ENCODE data around the gene TMED7. TPM values are rescaled to one million over a fixed set of nuclear protein-coding genes. Genes with fewer than 3 reads are reported as not detected.
"Not testable (repeated sequence)": the region's sequence is repeated elsewhere in the genome, so short reads cannot be mapped to it uniquely, and the experiment has no call there.

Gene TMED7
- 336 and 348 TPM in 2 replicates for total RNA-seq (2014; rRNA removed; shearing (Covaris generic))

GRCh38 chr5:115625579-115626444 is at the start of gene TMED7:
TMED7 (minus strand) TSS chr5:115626036; CDS start chr5:115625792, 244 bp downstream.
- DNase-seq (ENCODE audit: low spot score) = peak; percentile 97

DNA sequence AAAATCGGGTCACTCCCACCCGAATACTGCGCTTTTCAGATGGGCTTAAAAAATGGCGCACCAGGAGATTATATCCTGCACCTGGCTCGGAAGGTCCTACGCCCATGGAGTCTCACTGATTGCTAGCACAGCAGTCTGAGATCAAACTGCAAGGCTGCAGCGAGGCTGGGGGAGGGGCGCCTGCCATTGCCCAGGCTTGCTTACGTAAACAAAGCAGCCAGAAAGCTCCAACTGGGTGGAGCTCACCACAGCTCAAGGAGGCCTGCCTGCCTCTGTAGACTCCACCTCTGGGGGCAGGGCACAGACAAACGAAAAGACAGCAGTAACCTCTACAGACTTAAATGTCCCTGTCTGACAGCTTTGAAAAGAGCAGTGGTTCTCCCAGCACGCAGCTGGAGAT is 48.9 kb upstream of the TMED7 start:
- DNase-seq (ENCODE audit: low spot score) = not testable (repeated sequence)

- DNase-seq (ENCODE audit: low spot score) = no peak
Observed at GRCh38 chr5:115673596-115673995, 47.8 kb upstream of the TMED7 start.

DNA sequence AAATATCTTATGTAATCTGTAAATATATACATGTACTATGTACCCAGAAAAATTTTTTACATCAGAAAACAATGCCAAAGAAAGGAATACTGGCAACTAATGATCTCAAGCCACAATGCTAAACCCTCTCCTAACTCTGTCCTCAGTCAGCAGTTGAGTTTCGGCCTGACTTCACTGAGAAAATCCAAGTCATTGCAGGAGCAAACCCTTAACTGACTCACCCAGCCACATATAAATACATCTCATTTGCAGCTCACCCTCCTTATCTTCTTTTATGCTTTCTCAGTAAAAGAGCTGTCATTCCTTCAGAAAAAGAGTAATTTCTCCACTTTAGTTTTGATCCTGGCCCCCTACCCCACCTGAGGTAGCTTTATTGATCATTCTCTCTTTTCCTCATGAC is 46.1 kb upstream of the TMED7 start:
- no peak for DNase-seq (ENCODE audit: low spot score)

DNA sequence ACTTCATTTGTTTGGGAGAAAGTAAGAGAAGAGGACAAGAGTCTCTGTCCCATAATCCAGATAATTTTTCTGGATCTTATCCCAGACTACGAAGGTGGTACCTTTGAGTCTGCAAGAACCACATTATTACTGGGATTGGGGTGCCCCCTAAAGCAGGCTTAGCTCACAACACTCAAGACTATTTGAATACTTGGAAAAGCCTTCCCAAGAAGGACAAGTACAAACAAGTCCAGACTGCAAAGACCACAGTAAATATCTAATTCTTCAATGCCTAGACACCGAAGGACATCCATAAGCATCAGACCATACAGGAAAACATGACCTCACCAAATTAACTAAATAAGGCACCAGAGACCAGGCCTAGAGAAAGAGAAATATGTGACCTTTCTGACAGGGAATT is 40.2 kb upstream of the TMED7 start:
- DNase-seq (ENCODE audit: low spot score) = no peak

- DNase-seq (ENCODE audit: low spot score) = no peak
Observed at GRCh38 chr5:115661563-115661962, 35.7 kb upstream of the TMED7 start.

- no peak for DNase-seq (ENCODE audit: low spot score)
Observed at GRCh38 chr5:115661101-115661500, 35.3 kb upstream of the TMED7 start.

GRCh38 chr5:115657881-115658233 is 32.0 kb upstream of the TMED7 start:
- no peak for DNase-seq (ENCODE audit: low spot score)

DNA sequence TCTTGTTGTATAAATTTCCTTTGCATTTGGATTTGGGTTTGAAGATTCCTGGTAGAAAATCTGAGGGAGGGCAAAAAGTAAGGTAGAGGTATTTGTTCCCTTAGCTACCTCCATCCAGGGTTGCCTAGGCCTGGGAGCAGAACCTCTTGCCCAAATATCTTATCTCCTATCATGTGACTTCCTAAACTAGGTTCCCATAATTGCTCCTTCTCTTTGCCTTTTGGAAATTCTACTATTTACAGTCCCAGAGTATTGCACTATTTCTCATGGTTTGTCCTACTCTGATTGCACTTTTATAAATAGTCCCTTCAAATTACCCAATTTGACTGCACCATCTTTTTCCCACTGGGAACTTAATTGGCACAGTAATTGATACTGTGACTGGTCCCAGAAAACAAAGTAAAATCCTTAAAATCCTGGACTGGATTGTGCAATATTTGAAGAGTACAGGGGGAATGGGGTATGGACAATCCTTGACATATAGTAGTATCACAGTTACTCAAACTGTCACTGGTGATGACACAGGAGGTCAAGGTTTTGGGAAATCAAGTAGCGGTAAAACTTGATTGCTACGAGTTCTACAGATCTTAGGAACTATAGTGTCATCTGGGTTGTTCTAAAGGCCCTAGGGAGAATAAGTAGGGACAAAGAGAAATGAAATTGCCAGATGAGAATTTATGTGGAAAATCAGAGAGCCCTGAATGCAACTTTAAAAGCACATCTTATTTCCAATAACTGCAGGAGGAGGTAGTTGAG is 31.5 kb upstream of the TMED7 start:
- no peak for DNase-seq (ENCODE audit: low spot score)

- no peak for DNase-seq (ENCODE audit: low spot score)
Observed at GRCh38 chr5:115656404-115656803, 30.6 kb upstream of the TMED7 start.

DNA sequence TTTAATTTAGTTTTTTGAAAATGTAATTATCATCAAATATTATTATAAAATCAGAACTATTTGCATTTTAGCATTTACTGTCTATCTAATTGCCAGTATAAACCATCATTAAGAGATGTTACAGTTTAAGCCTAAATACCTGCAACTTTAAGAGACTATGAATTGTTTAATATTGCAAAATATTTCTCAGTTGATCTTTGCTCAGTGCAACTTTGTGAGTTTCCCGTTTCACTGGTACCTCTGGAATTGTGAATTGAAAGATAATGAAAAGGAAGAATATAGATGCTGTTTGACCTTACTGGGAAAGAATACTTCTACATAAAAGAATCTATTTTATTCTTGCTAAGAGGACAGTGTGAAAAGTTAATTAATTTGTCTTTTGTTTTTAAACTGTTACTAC is 30.2 kb upstream of the TMED7 start:
- no peak for DNase-seq (ENCODE audit: low spot score)

- no peak for DNase-seq (ENCODE audit: low spot score)
Observed at GRCh38 chr5:115649541-115649940, 23.7 kb upstream of the TMED7 start.

GRCh38 chr5:115648056-115648455 is 22.2 kb upstream of the TMED7 start:
- DNase-seq (ENCODE audit: low spot score) = no peak

DNA sequence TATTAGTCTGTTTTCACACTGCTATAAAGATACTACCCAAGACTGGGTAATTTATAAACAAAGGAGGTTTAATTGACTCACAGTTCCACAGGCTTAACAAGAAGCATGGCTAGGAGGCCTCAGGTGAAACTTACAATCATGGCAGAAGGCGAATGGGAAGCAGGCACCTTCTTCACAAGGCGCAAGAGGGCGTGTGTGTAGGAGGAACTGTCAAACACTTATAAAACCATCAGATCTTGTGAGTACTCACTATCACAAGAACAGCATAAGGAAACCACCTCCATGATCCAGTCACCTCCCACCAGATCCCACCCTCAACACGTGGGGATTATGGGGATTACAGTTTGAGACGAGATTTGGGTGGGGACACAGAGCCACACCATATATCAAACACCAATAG is 19.6 kb upstream of the TMED7 start:
- DNase-seq (ENCODE audit: low spot score) = peak; percentile 19

DNA sequence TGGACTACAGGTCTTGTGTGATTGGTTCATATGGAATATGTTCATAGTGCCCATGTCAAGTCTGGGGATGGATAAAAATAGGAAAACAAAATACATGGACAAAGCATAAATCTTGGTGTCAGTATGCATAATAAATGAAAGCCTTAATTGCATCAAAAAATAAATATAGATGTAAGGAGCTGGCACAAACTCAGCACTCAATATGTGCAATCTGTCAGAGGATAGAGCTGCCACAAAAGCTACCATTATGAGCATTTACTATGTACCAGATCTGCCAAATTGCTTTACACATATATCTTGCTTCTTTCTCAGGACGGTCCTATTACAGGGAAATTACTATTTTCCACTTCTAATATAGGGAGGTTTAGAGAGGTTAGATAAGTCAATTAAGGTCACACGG is 18.2 kb upstream of the TMED7 start:
- no peak for DNase-seq (ENCODE audit: low spot score)

- DNase-seq (ENCODE audit: low spot score) = no peak
Observed at GRCh38 chr5:115641948-115642347, 16.1 kb upstream of the TMED7 start.

DNA sequence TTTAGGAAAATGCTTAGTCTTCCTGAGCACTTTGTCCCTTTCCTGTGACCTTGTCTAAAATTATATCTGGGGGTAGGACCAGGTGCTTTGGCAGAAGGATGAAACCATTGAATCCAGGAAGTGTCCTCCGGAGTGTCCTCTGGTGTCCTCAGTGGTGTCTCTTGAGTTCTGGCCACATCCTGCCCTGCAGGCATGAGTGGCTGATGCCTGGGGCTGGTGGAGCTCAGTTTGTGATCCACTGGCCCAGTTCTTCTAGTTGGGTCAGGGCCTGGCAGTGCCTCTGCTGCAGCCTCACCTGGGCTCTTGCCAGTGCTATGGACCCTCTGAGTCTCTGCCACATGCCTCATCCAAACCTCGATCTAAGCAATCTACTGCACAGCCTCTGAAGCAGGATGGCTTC is 14.4 kb upstream of the TMED7 start:
- DNase-seq (ENCODE audit: low spot score) = no peak

GRCh38 chr5:115639377-115639776 is 13.5 kb upstream of the TMED7 start:
- DNase-seq (ENCODE audit: low spot score) = no peak

DNA sequence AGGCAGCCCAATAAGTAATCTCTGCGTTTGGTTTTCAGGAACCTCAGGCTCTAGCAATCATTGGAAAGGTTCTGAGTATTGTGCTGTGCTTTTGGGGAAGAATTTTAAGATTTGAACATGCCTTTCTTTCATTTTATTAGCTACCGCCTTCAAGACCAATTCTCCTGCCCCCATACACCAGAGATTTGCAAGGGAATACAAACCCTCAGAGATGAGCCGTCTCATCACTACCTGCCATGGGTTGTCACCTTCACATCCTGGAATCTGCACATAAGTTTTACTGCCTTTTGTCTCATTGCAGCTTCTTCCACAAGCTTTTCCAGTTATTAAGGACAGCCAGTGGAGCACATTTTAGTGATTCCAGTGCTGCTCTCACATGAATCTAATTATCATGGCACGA is 11.7 kb upstream of the TMED7 start:
- DNase-seq (ENCODE audit: low spot score) = no peak

GRCh38 chr5:115636008-115636407 is 10.2 kb upstream of the TMED7 start:
- no peak for DNase-seq (ENCODE audit: low spot score)

DNA sequence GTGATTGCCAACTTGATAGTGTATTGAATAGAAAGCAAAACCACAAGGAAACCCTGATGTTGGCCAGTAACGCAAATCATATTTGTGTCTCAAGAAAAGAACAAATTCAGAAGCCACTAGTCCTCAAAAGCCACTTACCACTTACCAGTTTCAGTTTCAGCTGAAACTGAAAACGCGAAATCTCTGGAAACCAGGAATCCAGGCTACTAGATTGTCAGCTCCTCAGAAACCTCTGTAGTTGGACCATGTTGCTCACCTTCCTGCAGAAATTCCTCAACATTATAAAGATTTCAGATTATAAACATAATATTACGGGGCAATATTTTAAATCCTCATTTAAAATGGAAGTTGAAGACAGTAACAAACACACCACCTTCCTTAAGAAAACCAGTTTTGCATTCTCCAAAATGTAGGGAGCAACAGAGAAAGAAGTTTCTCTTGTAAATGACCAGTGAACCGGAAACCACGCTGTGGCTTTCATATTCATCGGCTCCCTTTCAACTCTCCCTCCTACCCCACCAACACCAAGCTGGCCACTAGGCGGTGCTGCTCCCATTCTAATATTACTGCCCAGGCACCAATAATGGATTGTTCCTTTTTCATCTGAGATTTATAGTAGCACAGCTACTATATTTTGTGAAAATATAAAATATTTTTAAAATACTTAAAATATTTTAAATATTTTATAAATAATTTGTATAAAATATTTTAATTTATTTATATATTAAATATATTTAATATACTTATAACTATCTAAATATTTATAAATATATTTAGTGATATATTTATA is 8.7 kb upstream of the TMED7 start:
- DNase-seq (ENCODE audit: low spot score) = peak; percentile 91

GRCh38 chr5:115629903-115630302 is 4.1 kb upstream of the TMED7 start:
- DNase-seq (ENCODE audit: low spot score) = no peak

All from HT-29 (cell line).